Neural progenitor cell (in vitro differentiated cells): Measurements from ENCODE around the gene PROCR.

Source experiments
- CTCF ChIP-seq: fragments of 200-600 bp; sonication (generic); IDR thresholded peaks from 2 replicates; pipeline ENCODE4 v1.5.1; 2017; ENCODE audit warnings: antibody characterized with exemption, mild to moderate bottlenecking
- EZH2 ChIP-seq: fragments of 200-600 bp; sonication (generic); IDR thresholded peaks from 2 replicates; pipeline ENCODE4 v1.6.1; 2017; ENCODE audit warnings: antibody characterized with exemption, mild to moderate bottlenecking, moderate library complexity
- EZH2phosphoT487 ChIP-seq: fragments of 200-600 bp; sonication (generic); IDR thresholded peaks from 2 replicates; pipeline ENCODE4 v1.6.1; 2017; ENCODE audit warnings: antibody characterized with exemption

DNA sequence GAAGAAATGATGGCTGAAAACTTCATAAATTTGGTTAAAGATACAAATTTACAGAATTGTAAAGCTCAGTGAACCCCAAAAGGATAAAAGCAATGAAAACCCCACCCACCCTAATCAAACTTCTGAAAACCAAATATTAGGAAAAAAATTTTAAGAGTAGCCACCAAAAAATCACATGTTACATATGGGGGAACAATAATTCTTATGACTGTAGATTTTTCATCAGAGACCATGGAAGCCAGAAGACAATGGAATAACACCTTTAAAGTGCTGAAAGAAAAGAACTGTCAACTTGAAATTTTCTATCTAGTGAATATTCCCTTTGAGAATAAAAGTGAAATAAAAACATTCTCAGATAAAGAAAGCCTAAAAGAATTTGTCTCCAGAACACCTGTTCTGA, 24.4 kb downstream of the PROCR start:
- no peak for TF ChIP-seq CTCF
- no peak for TF ChIP-seq EZH2phosphoT487
- TF ChIP-seq EZH2 = no peak
